A673 (cell line): ENCODE data around the gene YWHAQ. TPM values are rescaled to one million over a fixed set of nuclear protein-coding genes. Genes with fewer than 3 reads are reported as not detected.

ENCODE experiments used
- BruUV-seq: library from RNA; stranded (reverse); fragments of 400-500 nt; replicated peaks from 2 replicates; lab custom pipeline; 2021; lab: Mats Ljungman, UMichigan
- CTCF ChIA-PET: fragments of 300-600 bp; sonication (Branson Sonifier 250); formaldehyde crosslinking; loops from one replicate; lab custom pipeline; 2022; ENCODE audit warnings: antibody characterized with exemption; lab: Charles Lee
- POLR2A ChIA-PET: fragments of 300-600 bp; sonication (Branson Sonifier 250); formaldehyde crosslinking; loops from one replicate; lab custom pipeline; 2022; ENCODE audit warnings: antibody characterized with exemption; ENCODE audit not compliant: low non-redundant PET; lab: Charles Lee
- DNase-seq: peaks from one replicate; pipeline ENCODE4 v3.0.0-alpha.2; 2015; ENCODE audit warnings: low spot score
- H3K27ac ChIP-seq: fragments of 200-600 bp; sonication (generic); 2 replicates; pipeline ENCODE4 v1.5.1; 2016; ENCODE audit warnings: mixed run types, low read depth, mild to moderate bottlenecking, mixed read lengths, antibody characterized with exemption, low read length; ENCODE audit not compliant: poor library complexity, severe bottlenecking
- H3K27me3 ChIP-seq: fragments of 200-600 bp; sonication (generic); replicated peaks from 2 replicates; pipeline ENCODE4 v1.6.1; 2017; ENCODE audit warnings: mixed run types, low read depth, mild to moderate bottlenecking, mixed read lengths, antibody characterized with exemption, low read length; ENCODE audit not compliant: insufficient read depth, poor library complexity
- H3K36me3 ChIP-seq: fragments of 200-600 bp; sonication (generic); 2 replicates; pipeline ENCODE4 v1.6.1; 2016; ENCODE audit warnings: mixed run types, mild to moderate bottlenecking, mixed read lengths, antibody characterized with exemption, low read length; ENCODE audit not compliant: insufficient read depth, poor library complexity, severe bottlenecking
- H3K4me1 ChIP-seq: fragments of 200-600 bp; sonication (generic); 2 replicates; pipeline ENCODE4 v1.6.1; 2017; ENCODE audit warnings: mixed run types, mild to moderate bottlenecking, mixed read lengths, antibody characterized with exemption, low read length; ENCODE audit not compliant: insufficient read depth, poor library complexity, severe bottlenecking
- H3K4me3 ChIP-seq: fragments of 200-600 bp; sonication (generic); 2 replicates; pipeline ENCODE4 v1.5.1; 2016; ENCODE audit warnings: low read depth, mixed run types, mild to moderate bottlenecking, mixed read lengths, low read length; ENCODE audit not compliant: poor library complexity, severe bottlenecking
- H3K9me3 ChIP-seq: fragments of 200-600 bp; sonication (generic); 2 replicates; pipeline ENCODE4 v1.6.1; 2016; ENCODE audit warnings: mixed run types, low read depth, mild to moderate bottlenecking, mixed read lengths, antibody characterized with exemption, low read length; ENCODE audit not compliant: poor library complexity, severe bottlenecking
- EZH2 ChIP-seq: fragments of 200-600 bp; sonication (generic); IDR thresholded peaks from 2 replicates; pipeline ENCODE4 v1.6.1; 2017; ENCODE audit warnings: borderline replicate concordance, low read depth, mild to moderate bottlenecking, mixed read lengths, antibody characterized with exemption, low read length; ENCODE audit not compliant: poor library complexity, severe bottlenecking
- intact Hi-C: fragments of 100-400 bp; cut with micrococcal nuclease; formaldehyde crosslinking; loops from one replicate; pipeline ENCODE4 v1.10.0; 2022; ENCODE audit not compliant: unreplicated experiment
- total RNA-seq: library from RNA; stranded (reverse); gene quantifications from 2 replicates; pipeline ENCODE4 v1.2.3, GENCODE V29; 2021
- TF ChIP-seq, protein P1 (sequence below): fragments of 300-800, 200-600 bp; sonication (generic); conservative IDR thresholded peaks from 2 replicates; pipeline ENCODE4 v1.5.1; 2017; ENCODE audit warnings: low read depth, mild to moderate bottlenecking, antibody characterized with exemption, low read length, moderate library complexity, mixed read lengths

The YWHAQ gene
- total RNA-seq, 1 experiment from 2014 or later: 533 TPM

- no TSS peak for BruUV-seq
- Histone ChIP-seq H3K4me3 (no peak overlapping the region), H3K4me1 (no peaks in the 10 kb centered on the region), H3K9me3 (no peaks in the 10 kb centered on the region), H3K36me3 (no peaks in the 10 kb centered on the region), H3K27me3 (no peaks in the 10 kb centered on the region), H3K27ac (no peak overlapping the region)
- TF ChIP-seq, protein P1, sequence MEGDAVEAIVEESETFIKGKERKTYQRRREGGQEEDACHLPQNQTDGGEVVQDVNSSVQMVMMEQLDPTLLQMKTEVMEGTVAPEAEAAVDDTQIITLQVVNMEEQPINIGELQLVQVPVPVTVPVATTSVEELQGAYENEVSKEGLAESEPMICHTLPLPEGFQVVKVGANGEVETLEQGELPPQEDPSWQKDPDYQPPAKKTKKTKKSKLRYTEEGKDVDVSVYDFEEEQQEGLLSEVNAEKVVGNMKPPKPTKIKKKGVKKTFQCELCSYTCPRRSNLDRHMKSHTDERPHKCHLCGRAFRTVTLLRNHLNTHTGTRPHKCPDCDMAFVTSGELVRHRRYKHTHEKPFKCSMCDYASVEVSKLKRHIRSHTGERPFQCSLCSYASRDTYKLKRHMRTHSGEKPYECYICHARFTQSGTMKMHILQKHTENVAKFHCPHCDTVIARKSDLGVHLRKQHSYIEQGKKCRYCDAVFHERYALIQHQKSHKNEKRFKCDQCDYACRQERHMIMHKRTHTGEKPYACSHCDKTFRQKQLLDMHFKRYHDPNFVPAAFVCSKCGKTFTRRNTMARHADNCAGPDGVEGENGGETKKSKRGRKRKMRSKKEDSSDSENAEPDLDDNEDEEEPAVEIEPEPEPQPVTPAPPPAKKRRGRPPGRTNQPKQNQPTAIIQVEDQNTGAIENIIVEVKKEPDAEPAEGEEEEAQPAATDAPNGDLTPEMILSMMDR: no peak
- TF ChIP-seq EZH2: no peak
- CTCF ChIA-PET: no interaction called here
- POLR2A ChIA-PET: no interaction called here
- DNase-seq: no peak
- intact Hi-C loops: no loop called here
Observed at GRCh38 chr2:9657083-9657482, 26.3 kb upstream of the YWHAQ start.

- DNase-seq: peak; percentile 68
- intact Hi-C loops: no loop called here
- H3K27ac ChIP-seq: no peak overlapping the region
- H3K9me3 ChIP-seq: no peaks in the 10 kb centered on the region
- ChIA-PET CTCF (no interaction called here), POLR2A (no interaction called here)
- H3K4me3 ChIP-seq: no peak overlapping the region
- TF ChIP-seq, protein P1: no peak
- TF ChIP-seq EZH2: no peak
- H3K4me1 ChIP-seq: no peaks in the 10 kb centered on the region
- BruUV-seq: no TSS peak
- no peaks in the 10 kb centered on the region for H3K27me3 ChIP-seq
- no peaks in the 10 kb centered on the region for H3K36me3 ChIP-seq
Observed at GRCh38 chr2:9656270-9656766, 25.5 kb upstream of the YWHAQ start.

DNA sequence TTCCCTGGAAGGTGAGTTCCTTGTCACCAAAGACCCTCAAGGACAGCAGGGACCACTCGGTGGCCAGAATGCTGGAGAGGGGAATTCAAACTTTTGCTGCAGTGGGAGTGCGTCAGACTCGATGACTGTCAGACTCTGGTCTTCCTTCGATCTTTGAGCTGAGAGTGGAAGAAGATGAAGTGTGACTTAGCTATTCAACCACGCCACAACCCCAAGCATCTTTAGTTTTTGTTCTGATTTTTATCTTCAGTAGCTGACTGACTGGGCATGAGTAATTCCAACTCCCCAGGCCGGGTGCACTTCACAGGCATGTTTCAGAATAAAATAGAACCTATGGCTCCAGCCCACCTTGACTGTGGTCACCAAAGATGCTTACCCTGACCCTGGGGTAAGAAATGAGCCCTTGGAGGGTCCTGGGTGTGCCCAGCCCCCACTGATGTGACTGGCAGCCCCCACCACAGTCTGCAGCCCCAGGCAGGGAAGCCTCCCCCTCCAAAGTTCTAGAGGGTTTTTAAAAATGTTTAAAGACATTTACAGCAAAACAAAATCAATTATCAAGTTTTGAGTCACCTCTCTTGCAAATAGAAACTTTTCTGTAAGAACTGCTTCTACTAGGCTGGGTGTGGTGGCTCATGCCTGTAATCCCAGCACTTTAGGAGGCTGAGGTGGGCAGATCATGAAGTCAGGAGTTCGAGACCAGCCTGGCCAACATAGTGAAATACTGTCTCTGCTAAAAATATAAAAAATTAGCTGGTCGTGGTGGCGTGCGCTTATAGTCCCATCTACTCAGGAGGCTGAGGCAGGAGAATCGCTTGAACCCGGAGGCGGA lies 24.9 kb upstream of the YWHAQ start:
- Histone ChIP-seq H3K4me3 (no peak overlapping the region), H3K36me3 (no peaks in the 10 kb centered on the region), H3K4me1 (no peaks in the 10 kb centered on the region), H3K27ac (no peak overlapping the region), H3K27me3 (no peaks in the 10 kb centered on the region), H3K9me3 (no peaks in the 10 kb centered on the region)
- CTCF ChIA-PET: no interaction called here
- POLR2A ChIA-PET: no interaction called here
- no peak for DNase-seq
- no TSS peak for BruUV-seq
- intact Hi-C loops: no loop called here
- TF ChIP-seq EZH2: no peak
- TF ChIP-seq, protein P1: no peak
